Measurements from ENCODE around the gene PKD1L1. TPM values are rescaled to one million over a fixed set of nuclear protein-coding genes. Genes with fewer than 3 reads are reported as not detected.

PKD1L1 gene
- total RNA-seq, 1 donor from 2014 or later = 0.59 TPM

GRCh38 chr7:47833211-47833610, 115.1 kb downstream of the PKD1L1 start:
- no peak for ATAC-seq
- no peak for DNase-seq
- H3K27ac ChIP-seq = no peak overlapping the region
- H3K4me1 ChIP-seq = no peaks in the 10 kb centered on the region
- intact Hi-C loops (cut with DNase I) = no loop called here
- no peaks in the 10 kb centered on the region for H3K27me3 ChIP-seq (ENCODE audit: low read depth)
- no peaks in the 10 kb centered on the region for H3K9me3 ChIP-seq
- H3K4me3 ChIP-seq = no peak overlapping the region
- TF ChIP-seq, protein P1, sequence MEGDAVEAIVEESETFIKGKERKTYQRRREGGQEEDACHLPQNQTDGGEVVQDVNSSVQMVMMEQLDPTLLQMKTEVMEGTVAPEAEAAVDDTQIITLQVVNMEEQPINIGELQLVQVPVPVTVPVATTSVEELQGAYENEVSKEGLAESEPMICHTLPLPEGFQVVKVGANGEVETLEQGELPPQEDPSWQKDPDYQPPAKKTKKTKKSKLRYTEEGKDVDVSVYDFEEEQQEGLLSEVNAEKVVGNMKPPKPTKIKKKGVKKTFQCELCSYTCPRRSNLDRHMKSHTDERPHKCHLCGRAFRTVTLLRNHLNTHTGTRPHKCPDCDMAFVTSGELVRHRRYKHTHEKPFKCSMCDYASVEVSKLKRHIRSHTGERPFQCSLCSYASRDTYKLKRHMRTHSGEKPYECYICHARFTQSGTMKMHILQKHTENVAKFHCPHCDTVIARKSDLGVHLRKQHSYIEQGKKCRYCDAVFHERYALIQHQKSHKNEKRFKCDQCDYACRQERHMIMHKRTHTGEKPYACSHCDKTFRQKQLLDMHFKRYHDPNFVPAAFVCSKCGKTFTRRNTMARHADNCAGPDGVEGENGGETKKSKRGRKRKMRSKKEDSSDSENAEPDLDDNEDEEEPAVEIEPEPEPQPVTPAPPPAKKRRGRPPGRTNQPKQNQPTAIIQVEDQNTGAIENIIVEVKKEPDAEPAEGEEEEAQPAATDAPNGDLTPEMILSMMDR (IDR thresholded peaks at IDR 0.05) = no peak
- H3K36me3 ChIP-seq = no peaks in the 10 kb centered on the region

GRCh38 chr7:47832105-47832715, 116.1 kb downstream of the PKD1L1 start:
- Histone ChIP-seq H3K9me3 (no peaks in the 10 kb centered on the region), H3K27me3 (ENCODE audit: low read depth) (no peaks in the 10 kb centered on the region), H3K36me3 (no peaks in the 10 kb centered on the region), H3K27ac (no peak overlapping the region), H3K4me3 (no peak overlapping the region), H3K4me1 (no peaks in the 10 kb centered on the region)
- DNase-seq (no peak), ATAC-seq (no peak)
- TF ChIP-seq, protein P1 (IDR thresholded peaks at IDR 0.05) = no peak
- intact Hi-C loops (cut with DNase I) = no loop called here

DNA sequence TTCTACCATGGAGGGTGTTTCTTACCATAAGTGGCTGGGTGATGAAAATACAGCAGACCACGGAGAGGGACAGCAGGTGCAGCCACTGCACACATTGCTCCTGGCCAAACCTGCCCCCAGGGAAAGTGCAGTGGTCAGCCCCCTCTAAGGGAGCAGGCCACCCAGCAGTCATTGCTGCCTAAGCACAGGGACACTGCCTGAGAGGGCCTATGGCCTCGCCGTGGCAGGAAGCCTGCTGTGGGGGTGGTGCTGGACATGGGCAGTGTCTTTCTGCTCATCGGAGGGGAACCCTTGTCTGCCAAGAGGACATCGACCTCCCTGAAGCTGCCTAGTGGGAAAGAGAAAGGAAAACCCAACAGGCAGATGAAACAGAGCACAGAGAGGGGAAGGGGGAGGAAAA, 118.3 kb downstream of the PKD1L1 start:
- ATAC-seq (no peak), DNase-seq (no peak)
- H3K4me1 ChIP-seq = no peaks in the 10 kb centered on the region
- H3K4me3 ChIP-seq = no peak overlapping the region
- TF ChIP-seq, protein P1 (IDR thresholded peaks at IDR 0.05) = no peak
- no peaks in the 10 kb centered on the region for H3K27me3 ChIP-seq (ENCODE audit: low read depth)
- H3K9me3 ChIP-seq = no peaks in the 10 kb centered on the region
- no peaks in the 10 kb centered on the region for H3K36me3 ChIP-seq
- intact Hi-C loops (cut with DNase I) = no loop called here
- no peak overlapping the region for H3K27ac ChIP-seq

- TF ChIP-seq, protein P1 (IDR thresholded peaks at IDR 0.05) = no peak
- Histone ChIP-seq H3K36me3 (no peaks in the 10 kb centered on the region), H3K27me3 (ENCODE audit: low read depth) (no peaks in the 10 kb centered on the region), H3K4me1 (no peaks in the 10 kb centered on the region), H3K9me3 (no peaks in the 10 kb centered on the region), H3K4me3 (no peak overlapping the region), H3K27ac (no peak overlapping the region)
- intact Hi-C loops (cut with DNase I) = loop anchor here (10.0 kb wide), 1 partner anchor 563 kb away; no protein-coding TSS in a partner anchor
- ATAC-seq (no peak), DNase-seq (no peak)
Observed at GRCh38 chr7:47827871-47828270, 120.4 kb downstream of the PKD1L1 start.

- no peak overlapping the region for H3K4me3 ChIP-seq
- no peaks in the 10 kb centered on the region for H3K9me3 ChIP-seq
- ATAC-seq (peak in 1 of 2 donors; percentile 23), DNase-seq (no peak)
- TF ChIP-seq, protein P1 (IDR thresholded peaks at IDR 0.05) = no peak
- H3K4me1 ChIP-seq = no peaks in the 10 kb centered on the region
- no peak overlapping the region for H3K27ac ChIP-seq
- H3K27me3 ChIP-seq (ENCODE audit: low read depth) = no peaks in the 10 kb centered on the region
- intact Hi-C loops (cut with DNase I) = loop anchor here (10.0 kb wide), 1 partner anchor 563 kb away; no protein-coding TSS in a partner anchor
- H3K36me3 ChIP-seq = no peaks in the 10 kb centered on the region
Observed at GRCh38 chr7:47827351-47827756, 120.9 kb downstream of the PKD1L1 start.

Measured in lower lobe of right lung (tissue), 2 donors.